Measurements from ENCODE around the gene TTC36.
A peak's percentile ranks its signal among the peaks of the same experiment; 100 is the strongest.
"Not testable (repeated sequence)": the region's sequence is repeated elsewhere in the genome, so short reads cannot be mapped to it uniquely, and the experiment has no call there.

TTC36 gene

GRCh38 chr11:118532091-118532490, 4.8 kb downstream of the TTC36 start:
- no peak for DNase-seq (ENCODE audit: low read depth in 2 of 2)

DNA sequence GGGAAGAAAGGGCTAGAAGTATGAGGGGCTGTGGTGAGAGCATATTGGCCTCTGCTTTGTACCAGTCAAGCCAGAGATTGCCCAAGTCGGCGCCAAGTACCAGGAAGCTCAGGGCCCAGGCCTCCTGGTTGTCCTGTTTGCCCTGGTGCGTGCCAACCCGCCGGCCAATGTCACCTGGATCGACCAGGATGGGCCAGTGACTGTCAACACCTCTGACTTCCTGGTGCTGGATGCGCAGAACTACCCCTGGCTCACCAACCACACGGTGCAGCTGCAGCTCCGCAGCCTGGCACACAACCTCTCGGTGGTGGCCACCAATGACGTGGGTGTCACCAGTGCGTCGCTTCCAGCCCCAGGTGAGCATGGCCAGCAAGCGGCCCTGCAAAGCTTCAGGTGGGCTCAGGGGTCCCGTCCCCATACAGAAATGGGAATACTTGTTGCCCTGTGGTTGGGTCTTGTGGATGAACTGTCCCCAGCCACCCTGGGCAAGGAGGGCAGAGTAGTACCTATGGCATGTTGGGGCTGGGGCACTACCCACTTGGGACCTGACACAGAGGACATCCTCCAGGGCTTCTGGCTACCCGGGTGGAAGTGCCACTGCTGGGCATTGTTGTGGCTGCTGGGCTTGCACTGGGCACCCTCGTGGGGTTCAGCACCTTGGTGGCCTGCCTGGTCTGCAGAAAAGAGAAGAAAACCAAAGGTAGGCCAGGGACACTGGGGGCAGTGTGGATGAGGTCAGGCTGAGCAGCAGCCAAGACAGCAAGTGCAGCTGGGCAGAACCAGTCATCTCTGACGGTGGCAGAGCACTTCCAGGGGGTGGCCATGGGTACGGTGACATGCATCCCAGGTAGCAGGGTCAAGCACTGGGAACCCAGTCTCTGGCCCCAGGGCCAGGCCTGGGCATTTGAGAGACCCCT, 5.8 kb downstream of the TTC36 start:
- no peak for DNase-seq (ENCODE audit: low read depth in 2 of 2)

DNA sequence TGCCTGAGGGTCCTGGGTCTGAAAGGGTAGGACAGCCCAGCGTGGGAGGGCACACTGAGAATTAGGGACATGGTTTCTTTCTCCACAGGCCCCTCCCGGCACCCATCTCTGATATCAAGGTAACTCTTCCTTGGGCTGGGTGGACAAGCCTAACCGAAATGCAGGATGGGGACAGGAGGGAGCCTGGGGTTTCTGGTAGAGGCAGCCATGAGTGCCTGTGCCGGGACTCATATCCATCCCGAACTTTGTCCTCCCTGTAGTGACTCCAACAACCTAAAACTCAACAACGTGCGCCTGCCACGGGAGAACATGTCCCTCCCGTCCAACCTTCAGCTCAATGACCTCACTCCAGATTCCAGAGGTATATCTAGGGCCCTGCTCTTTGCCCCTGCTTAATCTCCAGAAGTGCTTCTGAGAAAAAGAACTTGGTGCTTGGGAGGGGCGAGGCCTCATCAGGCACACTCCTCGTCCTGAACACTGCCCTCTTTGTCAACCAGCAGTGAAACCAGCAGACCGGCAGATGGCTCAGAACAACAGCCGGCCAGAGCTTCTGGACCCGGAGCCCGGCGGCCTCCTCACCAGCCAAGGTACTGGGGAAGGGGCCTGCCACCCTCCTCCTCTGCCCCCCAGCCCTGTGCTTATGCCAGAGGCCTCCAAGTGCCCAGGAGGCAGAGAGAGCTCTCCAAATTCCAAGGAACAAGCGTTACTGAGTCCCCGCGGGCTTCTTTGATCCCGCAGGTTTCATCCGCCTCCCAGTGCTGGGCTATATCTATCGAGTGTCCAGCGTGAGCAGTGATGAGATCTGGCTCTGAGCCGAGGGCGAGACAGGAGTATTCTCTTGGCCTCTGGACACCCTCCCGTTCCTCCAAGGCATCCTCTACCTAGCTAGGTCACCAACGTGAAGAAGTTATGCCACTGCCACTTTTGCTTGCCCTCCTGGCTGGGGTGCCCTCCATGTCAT, 6.8 kb downstream of the TTC36 start:
- no peak for DNase-seq (ENCODE audit: low read depth in 2 of 2)

DNA sequence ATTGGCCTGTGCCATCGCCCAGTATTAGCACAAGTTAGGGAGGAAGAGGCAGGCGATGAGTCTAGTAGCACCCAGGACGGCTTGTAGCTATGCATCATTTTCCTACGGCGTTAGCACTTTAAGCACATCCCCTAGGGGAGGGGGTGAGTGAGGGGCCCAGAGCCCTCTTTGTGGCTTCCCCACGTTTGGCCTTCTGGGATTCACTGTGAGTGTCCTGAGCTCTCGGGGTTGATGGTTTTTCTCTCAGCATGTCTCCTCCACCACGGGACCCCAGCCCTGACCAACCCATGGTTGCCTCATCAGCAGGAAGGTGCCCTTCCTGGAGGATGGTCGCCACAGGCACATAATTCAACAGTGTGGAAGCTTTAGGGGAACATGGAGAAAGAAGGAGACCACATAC, 8.0 kb downstream of the TTC36 start:
- no peak for DNase-seq (ENCODE audit: low read depth in 2 of 2)

- DNase-seq (ENCODE audit: low read depth in 2 of 2) = no peak
Measured at GRCh38 chr11:118536726-118537125, 9.5 kb downstream of the TTC36 start.

GRCh38 chr11:118537409-118537980, 10.2 kb downstream of the TTC36 start:
- DNase-seq (ENCODE audit: low read depth in 2 of 2) = no peak

DNA sequence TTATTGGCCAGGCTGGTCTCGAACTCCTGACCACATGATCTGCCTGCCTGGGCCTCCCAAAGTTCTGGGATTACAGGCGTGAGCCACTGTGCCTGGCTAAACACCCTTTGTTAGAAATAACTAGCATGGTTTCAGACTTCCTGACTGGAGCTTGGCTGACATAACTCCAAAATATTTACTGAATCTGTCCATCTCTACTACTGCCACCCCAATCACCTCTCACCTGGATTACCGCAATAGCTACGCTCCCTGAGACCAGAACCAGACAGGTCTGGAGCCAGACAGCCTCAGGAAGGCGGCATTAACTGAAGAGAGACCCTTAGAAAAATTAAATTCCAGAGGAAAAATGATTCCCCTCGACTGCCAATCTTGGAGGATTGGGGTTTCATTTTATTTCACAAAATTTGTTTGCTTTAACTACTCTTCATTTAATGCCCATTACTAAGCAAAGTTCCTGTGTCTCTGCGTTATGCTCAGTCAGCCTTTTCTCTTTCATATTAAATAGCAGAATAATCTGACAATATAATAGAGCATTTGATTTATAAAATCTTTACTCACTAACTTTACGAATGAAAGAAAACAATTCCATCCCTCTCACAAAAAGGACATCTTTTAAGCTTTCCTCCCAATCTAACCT, 16.9 kb downstream of the TTC36 start:
- no peak for DNase-seq (ENCODE audit: low read depth in 2 of 2)

DNA sequence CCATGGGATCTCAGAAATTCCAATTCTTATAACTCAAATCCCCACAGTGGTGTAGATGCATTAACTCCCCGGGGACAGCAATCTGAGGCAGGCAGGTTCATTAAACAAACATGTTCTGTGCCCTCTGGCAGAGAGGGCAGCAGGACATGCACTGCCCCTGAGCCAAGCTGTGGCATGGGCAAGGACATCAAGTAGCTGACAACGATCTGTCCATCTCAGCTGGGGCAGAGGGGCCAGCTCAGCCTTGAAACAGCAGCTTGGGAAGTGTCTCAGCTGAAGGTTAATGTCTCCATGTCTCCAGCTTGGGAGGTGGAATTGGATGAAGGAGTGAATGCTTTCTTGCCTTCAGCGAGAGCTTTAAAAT, 17.4 kb downstream of the TTC36 start:
- no peak for DNase-seq (ENCODE audit: low read depth in 2 of 2)

GRCh38 chr11:118545533-118545932, 18.3 kb downstream of the TTC36 start:
- no peak for DNase-seq (ENCODE audit: low read depth in 2 of 2)

- no peak for DNase-seq (ENCODE audit: low read depth in 2 of 2)
Measured at GRCh38 chr11:118547132-118547531, 19.9 kb downstream of the TTC36 start.

DNA sequence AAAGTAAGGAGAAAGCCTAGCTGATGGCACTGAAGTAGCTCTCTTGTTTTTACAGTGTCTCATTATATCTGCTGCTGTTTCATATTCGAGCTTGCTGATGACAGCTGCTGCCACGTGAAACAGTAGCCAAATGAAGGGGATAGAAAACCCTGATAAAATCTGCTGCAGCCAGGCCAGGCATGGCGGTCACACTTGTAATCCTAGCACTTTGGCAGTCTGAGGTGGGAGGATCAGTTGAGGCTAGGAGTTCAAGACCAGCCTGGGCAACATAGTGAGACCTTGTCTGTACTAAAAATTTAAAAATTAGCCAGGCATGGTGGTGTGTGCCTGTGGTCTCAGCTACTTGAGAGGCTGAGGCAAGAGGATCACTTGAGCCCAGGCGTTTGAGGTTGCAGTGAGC, 25.1 kb downstream of the TTC36 start:
- no peak for DNase-seq (ENCODE audit: low read depth in 2 of 2)

GRCh38 chr11:118560806-118561205, 33.5 kb downstream of the TTC36 start:
- no peak for DNase-seq (ENCODE audit: low read depth in 2 of 2)

DNA sequence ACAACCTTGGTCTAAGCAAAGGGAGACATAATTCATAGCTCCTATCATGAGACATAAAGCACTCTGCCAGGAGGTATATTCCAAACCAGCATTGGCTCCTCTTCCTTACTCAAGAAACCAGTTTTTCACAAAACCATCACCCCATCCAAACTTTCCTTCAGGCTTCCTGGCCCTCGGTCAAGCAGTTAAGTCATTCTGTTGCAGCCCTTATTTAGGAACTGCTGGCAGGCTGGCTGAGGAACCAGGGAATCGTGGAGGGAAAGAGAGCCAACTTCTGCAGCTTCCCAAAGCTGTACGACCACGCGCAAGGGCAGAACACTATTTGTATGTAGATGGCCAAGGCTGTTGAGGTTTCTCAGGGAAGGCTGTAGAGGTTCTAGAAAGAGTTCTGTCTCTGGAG, 37.8 kb downstream of the TTC36 start:
- DNase-seq (ENCODE audit: low read depth in 2 of 2) = no peak

DNA sequence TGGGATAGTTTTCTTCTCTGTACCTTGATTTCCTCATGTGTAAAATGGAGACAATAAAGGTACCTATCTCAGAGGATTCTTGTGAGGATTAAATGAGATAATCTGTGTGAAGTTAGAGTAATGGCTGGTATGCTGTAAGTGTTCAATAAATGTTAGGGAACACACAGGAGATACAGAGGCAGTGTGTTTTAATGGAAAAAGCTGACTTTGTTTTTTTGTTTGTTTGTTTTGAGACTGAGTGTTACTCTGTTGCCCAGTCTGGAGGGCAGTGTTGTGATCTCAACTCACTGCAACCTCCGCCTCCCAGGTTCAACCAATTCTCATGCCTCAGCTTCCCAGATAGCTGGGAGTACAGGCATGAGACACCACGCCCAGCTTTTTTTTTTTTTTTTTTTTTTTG, 42.4 kb downstream of the TTC36 start:
- no peak for DNase-seq (ENCODE audit: low read depth in 2 of 2)

- DNase-seq (ENCODE audit: low read depth in 2 of 2) = no peak
Measured at GRCh38 chr11:118570787-118571186, 43.5 kb downstream of the TTC36 start.

DNA sequence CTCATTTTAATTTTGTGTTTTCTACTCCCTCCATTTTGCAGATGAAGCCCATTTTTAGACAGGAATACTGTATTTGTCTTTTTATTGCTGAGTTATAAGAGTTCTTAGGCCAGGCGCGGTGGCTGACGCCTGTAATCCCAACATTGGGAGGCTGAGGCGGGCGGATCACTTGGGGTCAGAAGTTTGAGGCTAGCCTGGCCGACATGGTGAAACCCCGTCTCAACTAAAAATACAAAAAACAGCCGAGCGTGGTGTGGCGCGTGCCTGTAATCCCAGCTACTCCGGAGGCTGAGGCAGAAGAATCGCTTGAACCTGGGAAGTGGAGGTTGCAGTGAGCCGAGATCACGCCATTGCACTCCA, 44.4 kb downstream of the TTC36 start:
- not testable (repeated sequence) for DNase-seq (ENCODE audit: low read depth in 2 of 2)

GRCh38 chr11:118572061-118572980, 45.0 kb downstream of the TTC36 start, which contains the start of gene ARCN1:
ARCN1 (plus strand) TSS chr11:118572409; CDS start chr11:118572548, 139 bp downstream.
- peak; percentile 64 for DNase-seq (ENCODE audit: low read depth in 2 of 2)

DNA sequence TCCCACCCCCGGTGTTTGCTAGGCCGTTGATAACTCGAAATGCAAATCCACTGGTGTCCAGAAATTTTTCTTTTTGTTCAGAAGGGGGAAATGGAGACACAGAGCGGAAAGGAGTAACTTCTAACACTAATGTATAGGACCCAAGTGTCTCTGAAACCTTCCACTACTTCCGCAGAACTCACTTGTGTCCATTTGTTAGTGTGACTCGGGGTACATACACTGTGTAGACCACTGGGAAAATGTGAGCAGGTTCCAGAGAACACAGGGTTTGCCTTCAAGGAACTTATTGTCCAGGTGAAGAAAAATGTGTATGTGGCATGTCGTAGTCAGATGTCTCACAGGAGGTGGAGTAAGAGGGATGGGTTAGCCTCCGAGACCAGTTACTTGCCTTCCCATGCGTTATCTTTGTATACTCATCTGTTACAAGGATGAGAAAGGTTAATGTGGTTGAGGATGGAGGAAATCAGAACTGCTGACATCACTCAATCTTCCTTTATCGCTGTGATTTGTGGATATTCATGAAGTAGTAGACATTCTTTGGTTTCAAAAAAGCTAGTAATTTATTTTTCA, 45.8 kb downstream of the TTC36 start:
- DNase-seq (ENCODE audit: low read depth in 2 of 2) = no peak

DNA sequence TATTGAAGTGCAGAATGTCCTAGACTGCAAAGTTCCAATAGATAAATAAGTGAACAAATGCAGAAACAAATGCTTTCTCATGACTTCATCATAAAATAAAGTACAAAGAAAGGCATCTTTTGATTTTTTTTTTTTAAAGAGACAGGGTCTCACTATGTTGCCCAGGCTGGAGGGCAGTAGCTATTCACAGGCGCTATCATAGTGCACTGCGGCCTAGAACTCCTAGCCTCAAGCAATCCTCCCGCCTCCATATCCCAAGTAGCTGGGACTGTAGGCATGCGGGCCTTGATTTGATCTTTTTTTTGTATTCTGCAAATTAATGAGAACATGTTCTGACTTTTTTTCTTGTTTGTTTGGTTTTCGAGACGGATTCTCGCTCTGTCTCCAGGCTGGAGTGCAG, 47.4 kb downstream of the TTC36 start:
- DNase-seq (ENCODE audit: low read depth in 2 of 2) = no peak

DNA sequence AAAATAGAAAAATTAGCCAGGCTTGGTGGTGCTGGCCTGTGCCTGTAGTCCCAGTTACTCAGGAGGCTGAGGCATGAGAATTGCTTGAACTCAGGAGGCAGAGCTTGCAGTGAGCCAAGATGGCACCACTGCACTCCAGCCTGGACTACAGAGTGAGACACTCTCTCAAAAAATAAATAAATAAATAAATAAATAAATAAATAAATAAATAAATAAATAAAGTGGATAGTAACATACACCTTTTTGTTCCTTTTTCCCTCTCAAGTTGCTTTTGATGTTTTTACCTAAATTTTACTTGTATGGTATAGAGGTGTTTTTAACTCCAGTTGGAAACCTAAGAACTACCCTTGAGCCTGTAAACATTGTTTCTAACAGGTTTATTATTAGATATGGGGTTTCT, 50.7 kb downstream of the TTC36 start:
- DNase-seq (ENCODE audit: low read depth in 2 of 2) = not testable (repeated sequence)

Measured in stimulated activated CD4-positive, alpha-beta T cell treated with anti-CD3 and anti-CD28 coated beads, Interleukin-1b, Interleukin-23, amount 100 ng/mL, for 4 hours (primary cell).